Liver (tissue), 3 donors: ENCODE measurements around the gene ENOSF1.

ENCODE experiments used
- CTCF ChIP-seq: fragments of 150-350 bp; IDR thresholded peaks from 2 replicates; pipeline ENCODE4 v1.5.1; 2017; ENCODE audit warnings: improper control_type of control experiment, low read depth, low read length; ENCODE audit not compliant: missing input control
- EGR1 ChIP-seq, 2 donors: IDR thresholded peaks; 2 replicates each; pipeline ENCODE4 v1.6.1; 2016 to 2018; ENCODE audit warnings: antibody characterized with exemption in 2 of 2, low read depth in 2 of 2
- FOXA1 ChIP-seq: IDR thresholded peaks from 2 replicates; pipeline ENCODE4 v1.6.1; 2016; ENCODE audit warnings: antibody characterized with exemption
- FOXA2 ChIP-seq: IDR thresholded peaks from 2 replicates; pipeline ENCODE4 v1.6.1; 2016; ENCODE audit warnings: antibody characterized with exemption
- HNF4A ChIP-seq, 2 donors: conservative IDR thresholded peaks; 2 replicates each; pipeline ENCODE4 v1.6.1; 2016; ENCODE audit warnings: antibody characterized with exemption in 2 of 2, mild to moderate bottlenecking in 2 of 2
- JUND ChIP-seq, 2 donors: IDR thresholded peaks; 2 replicates each; pipeline ENCODE4 v1.6.1; 2016; ENCODE audit warnings: antibody characterized with exemption in 2 of 2
- MAX ChIP-seq: IDR thresholded peaks from 2 replicates; pipeline ENCODE4 v1.6.1; 2016; ENCODE audit warnings: antibody characterized with exemption
- RAD21 ChIP-seq, 2 donors: IDR thresholded peaks; 2 replicates each; pipeline ENCODE4 v1.6.1; 2016; ENCODE audit warnings: antibody characterized with exemption in 2 of 2, mild to moderate bottlenecking in 2 of 2
- REST ChIP-seq: IDR thresholded peaks from 2 replicates; pipeline ENCODE4 v1.6.1; 2016; ENCODE audit warnings: antibody characterized with exemption, mild to moderate bottlenecking
- SP1 ChIP-seq: IDR thresholded peaks from 2 replicates; pipeline ENCODE4 v1.6.1; 2018; ENCODE audit warnings: antibody characterized with exemption, mild to moderate bottlenecking
- TAF1 ChIP-seq: conservative IDR thresholded peaks from 2 replicates; pipeline ENCODE4 v1.6.1; 2016; ENCODE audit warnings: antibody characterized with exemption, mild to moderate bottlenecking
- YY1 ChIP-seq: IDR thresholded peaks from 2 replicates; pipeline ENCODE4 v1.6.1; 2016; ENCODE audit warnings: antibody characterized with exemption, mild to moderate bottlenecking
- donor health status: healthy.
- donor health status: healthy.

- TF ChIP-seq CTCF (no peak), RAD21 (IDR thresholded peaks at IDR 0.05) (no peak), JUND (IDR thresholded peaks at IDR 0.05) (no peak), FOXA2 (no peak), YY1 (no peak), TAF1 (no peak), SP1 (no peak), REST (no peak), MAX (no peak), HNF4A (conservative IDR thresholded peaks at IDR 0.05) (no peak), EGR1 (IDR thresholded peaks at IDR 0.05; ENCODE audit: low read depth in 2 of 2) (no peak), FOXA1 (no peak)
Observed at GRCh38 chr18:688323-688722, 24.1 kb downstream of the ENOSF1 start.
